ENCODE measurements around the gene KTI12.
"Not testable (repeated sequence)": the region's sequence is repeated elsewhere in the genome, so short reads cannot be mapped to it uniquely, and the experiment has no call there.

The KTI12 gene

DNA sequence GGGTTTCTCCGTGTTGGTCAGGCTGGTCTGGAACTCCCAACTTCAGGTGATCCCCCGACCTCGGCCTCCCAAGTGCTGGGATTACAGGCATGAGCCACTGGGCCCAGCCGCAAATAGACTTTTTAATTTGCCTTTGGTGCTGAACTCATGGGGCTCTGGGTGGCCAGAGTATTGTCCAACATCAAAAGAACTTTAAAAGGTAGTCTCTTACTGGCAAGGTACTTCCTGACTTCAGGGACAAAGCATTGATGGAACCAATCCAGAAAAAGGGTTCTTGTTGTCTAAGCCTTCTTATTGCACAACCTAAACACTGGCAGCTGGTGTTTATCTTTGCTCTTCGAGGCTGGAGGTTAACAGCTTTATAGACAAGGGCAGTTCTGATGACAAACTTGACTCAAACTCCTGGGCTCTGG is 3.8 kb upstream of the KTI12 start:
- no peak for DNase-seq

DNA sequence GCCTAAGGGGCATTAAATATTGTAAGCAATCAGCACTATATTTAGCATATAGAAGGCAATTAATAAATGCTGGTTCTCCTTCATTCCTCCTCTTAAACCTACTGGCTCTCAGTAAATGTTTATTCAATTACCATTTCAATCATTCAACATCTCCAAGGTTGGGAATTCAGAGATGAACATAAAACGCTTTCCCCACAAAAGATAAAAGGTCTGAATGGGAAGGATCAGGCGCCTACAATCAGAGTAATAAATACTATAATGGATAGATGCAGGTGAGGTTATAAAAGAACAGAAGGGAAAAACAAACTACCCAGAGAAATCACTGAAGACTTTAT is 407 bp upstream of the KTI12 start:
- DNase-seq, result no peak

GRCh38 chr1:52032785-52033131 is 852 bp downstream of the KTI12 start:
- no peak for DNase-seq

GRCh38 chr1:52032124-52032784 is 1.4 kb downstream of the KTI12 start:
- no peak for DNase-seq

DNA sequence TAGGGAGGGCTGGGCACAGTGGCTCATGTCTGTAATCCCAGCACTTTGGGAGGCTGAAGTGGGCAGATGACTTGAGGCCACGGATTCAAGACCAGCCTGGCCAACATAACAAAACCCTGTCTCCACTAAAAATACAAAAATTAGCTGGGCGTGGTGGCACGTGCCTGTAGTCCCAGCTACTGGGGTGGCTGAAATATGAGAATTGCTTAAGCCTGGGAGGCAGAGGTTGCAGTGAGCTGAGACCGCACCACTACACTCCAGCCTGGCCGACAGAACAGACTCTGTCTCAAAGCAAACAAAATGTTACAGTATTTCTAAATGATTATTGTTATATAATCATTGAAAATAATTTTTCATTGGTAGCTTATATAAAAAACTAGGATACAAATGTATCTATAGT is 4.8 kb downstream of the KTI12 start:
- not testable (repeated sequence) for DNase-seq

GRCh38 chr1:52028328-52028727 is 5.3 kb downstream of the KTI12 start:
- no peak for DNase-seq

GRCh38 chr1:52026278-52026677 is 7.3 kb downstream of the KTI12 start:
- DNase-seq, result no peak

GRCh38 chr1:52022133-52022532 is 11.5 kb downstream of the KTI12 start:
- no peak for DNase-seq

GRCh38 chr1:52008071-52008809 is 25.4 kb downstream of the KTI12 start:
- no peak for DNase-seq

GRCh38 chr1:52007215-52008002 is 26.2 kb downstream of the KTI12 start:
- DNase-seq, result no peak

- DNase-seq, result not testable (repeated sequence)
These were observed 27.5 kb downstream of the KTI12 start for GRCh38 chr1:52006081-52006553.

- DNase-seq, result not testable (repeated sequence)
These were observed 28.1 kb downstream of the KTI12 start for GRCh38 chr1:52005548-52005947.

- no peak for DNase-seq
These were observed 29.7 kb downstream of the KTI12 start for GRCh38 chr1:52003877-52004276.

GRCh38 chr1:52002038-52002917 is 31.3 kb downstream of the KTI12 start:
- DNase-seq, result peak in 1 of 2 experiments; percentile 23

GRCh38 chr1:51998701-51999100 is 34.9 kb downstream of the KTI12 start:
- DNase-seq, result no peak

DNA sequence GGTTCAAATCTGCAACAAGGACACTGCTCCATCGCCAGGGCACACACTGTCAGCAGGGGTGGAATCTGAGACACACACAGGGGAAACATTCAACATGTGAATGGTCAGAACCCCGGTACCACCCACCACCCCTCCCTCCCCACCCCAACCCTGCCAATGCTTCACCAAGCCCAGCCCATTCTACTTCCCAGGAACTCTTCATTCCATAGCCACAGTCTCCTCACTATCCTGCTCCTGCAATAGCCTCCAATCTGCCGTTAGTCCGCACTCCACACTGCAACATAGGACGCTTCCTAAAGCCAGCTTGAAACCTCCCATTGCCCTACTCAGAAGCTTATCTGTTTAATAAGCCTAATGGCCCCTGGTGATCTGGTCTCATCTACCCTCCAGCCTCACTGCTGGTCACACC is 35.6 kb downstream of the KTI12 start:
- DNase-seq, result no peak

GRCh38 chr1:51990478-51990965 is 43.1 kb downstream of the KTI12 start, which contains the start of gene RAB3B:
Gene RAB3B, minus strand, starts transcription at chr1:51990700. Its CDS starts 13,583 bp downstream, at chr1:51977117.
- DNase-seq, result peak; percentile 80 to 87

DNA sequence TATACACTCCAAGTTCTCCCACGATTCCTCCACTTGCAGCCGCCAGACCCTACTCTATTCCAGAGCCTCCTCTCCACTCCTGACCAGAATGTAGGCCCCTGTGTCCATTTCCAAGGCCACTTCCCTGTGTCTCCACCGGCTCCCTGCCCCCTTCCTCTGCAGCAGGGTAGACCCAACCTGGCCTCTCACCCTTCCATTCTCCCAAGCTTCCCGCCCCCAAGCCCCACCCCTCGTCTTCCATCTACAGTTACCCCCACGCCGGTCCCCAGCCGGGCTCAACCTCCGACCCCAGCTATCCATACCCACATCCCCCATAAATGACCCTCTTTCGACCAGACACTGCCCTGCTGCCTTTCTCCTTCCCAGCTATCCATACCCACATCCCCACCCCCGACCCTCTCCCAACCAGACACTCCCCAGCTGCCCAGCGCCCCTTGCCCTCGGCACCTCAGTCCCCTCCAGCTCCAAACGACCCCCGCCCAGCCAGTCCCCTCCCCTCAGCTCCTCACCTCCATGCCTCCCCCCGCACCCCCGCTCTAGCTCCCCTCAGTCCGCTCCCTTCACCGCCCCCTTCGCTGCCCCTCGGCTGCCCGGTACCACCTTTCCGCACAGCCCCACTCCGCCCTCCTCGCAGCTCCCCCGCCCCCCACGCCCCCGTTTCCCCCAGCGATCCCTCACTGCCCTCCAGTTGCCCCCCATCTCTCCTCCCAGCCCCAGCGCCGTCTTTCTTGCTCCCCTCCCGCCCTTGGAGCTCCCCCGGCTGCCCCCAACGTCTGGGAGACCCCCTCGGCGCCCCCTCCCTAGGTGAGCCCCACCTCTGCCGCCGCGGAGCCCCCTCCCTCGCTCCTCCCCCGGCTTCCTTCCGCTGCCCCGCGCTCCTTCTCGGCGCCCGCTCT is 43.8 kb downstream of the KTI12 start:
- DNase-seq, result no peak

GRCh38 chr1:51988254-51988653 is 45.4 kb downstream of the KTI12 start:
- DNase-seq, result no peak

DNA sequence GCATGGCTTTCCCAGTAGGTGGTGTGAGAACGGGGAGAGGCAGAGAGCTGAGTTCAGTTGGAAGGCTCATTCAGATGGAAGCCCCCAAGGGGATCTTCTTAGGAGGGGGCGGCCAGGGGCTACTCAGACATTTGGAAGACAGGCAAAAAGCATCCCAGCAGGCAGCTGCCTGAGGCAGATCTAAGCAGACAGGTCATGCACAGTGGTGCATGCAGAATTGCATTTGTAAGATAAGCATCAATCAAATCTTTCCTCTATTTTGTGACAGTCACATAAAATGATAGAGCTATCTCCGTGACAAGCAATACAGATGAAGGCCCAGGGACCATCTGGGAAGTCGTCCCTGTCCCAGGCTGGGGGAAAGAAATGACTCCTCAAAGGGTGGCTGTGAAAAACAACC is 46.9 kb downstream of the KTI12 start:
- DNase-seq, result no peak

DNA sequence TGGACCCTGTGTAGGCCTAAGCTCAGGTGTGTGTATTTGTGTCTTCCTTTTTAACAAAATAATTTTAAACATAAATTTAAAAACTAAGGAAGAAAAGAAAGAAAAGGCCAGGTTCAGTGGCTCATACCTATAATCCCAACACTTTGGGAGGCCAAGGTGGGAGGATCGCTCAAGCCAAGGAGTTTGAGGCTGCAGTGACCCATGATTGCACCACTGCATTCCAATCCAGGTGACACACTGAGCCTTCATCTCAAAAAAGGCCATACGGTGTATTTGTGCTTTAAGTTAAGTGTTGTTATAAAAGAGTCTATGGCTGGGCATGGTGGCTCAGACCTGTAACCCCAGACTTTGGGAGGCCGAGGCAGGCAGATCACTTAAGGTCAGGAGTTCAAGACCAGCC is 51.4 kb downstream of the KTI12 start:
- DNase-seq, result no peak
